Liver (tissue), 9 donors: ENCODE results near the gene MIPEP. TPM values are rescaled to one million over a fixed set of nuclear protein-coding genes. Genes with fewer than 3 reads are reported as not detected.

Experiments used
- DNase-seq: peaks from one replicate; pipeline ENCODE4 v3.0.0-alpha.2; 2017; ENCODE audit warnings: low spot score
- H3K27ac ChIP-seq, 2 donors: one replicate each; pipeline ENCODE4 v1.7.0; 2013; ENCODE audit warnings: inconsistent platforms in 2 of 2, low read length in 2 of 2, control low read depth in 1 of 2, low read depth in 1 of 2, mild to moderate bottlenecking in 1 of 2
- H3K27me3 ChIP-seq, 4 donors: one replicate each; pipeline versions ENCODE4 v1.6.1 to v1.7.0; 2013; ENCODE audit warnings: low read length in 3 of 4, inconsistent platforms in 1 of 4, mild to moderate bottlenecking in 1 of 4, moderate library complexity in 1 of 4; ENCODE audit not compliant: control insufficient read depth in 4 of 4, insufficient read depth in 4 of 4
- H3K36me3 ChIP-seq, 4 donors: one replicate each; pipeline versions ENCODE4 v1.6.1 to v1.7.0; 2013; ENCODE audit warnings: low read length in 3 of 4, mild to moderate bottlenecking in 3 of 4, low read depth in 1 of 4, moderate library complexity in 1 of 4; ENCODE audit not compliant: control insufficient read depth in 4 of 4, insufficient read depth in 3 of 4
- H3K4me1 ChIP-seq, 4 donors: one replicate each; pipeline versions ENCODE4 v1.6.1 to v1.7.0; 2013; ENCODE audit warnings: low read length in 3 of 4, mild to moderate bottlenecking in 3 of 4, moderate library complexity in 1 of 4; ENCODE audit not compliant: control insufficient read depth in 4 of 4, insufficient read depth in 4 of 4
- H3K4me3 ChIP-seq, 3 donors: one replicate each; pipeline versions ENCODE4 v1.6.1 to v1.7.0; 2013; ENCODE audit warnings: low read length in 3 of 3, control low read depth in 1 of 3, low read depth in 1 of 3, mild to moderate bottlenecking in 1 of 3
- H3K9ac ChIP-seq, 2 donors: one replicate each; pipeline ENCODE4 v1.7.0; 2013; ENCODE audit warnings: low read length in 2 of 2, mild to moderate bottlenecking in 2 of 2, moderate library complexity in 2 of 2, control low read depth in 1 of 2, low read depth in 1 of 2
- H3K9me3 ChIP-seq, 4 donors: one replicate each; pipeline versions ENCODE4 v1.6.1 to v1.7.0; 2013; ENCODE audit warnings: low read length in 3 of 4; ENCODE audit not compliant: control insufficient read depth in 4 of 4
- ATF3 ChIP-seq: IDR thresholded peaks from 2 replicates; pipeline ENCODE4 v1.6.1; 2016; ENCODE audit warnings: antibody characterized with exemption
- CTCF ChIP-seq: fragments of 150-350 bp; IDR thresholded peaks from 2 replicates; pipeline ENCODE4 v1.5.1; 2017; ENCODE audit warnings: improper control_type of control experiment, low read depth, low read length; ENCODE audit not compliant: missing input control
- EGR1 ChIP-seq, 2 donors: IDR thresholded peaks; 2 replicates each; pipeline ENCODE4 v1.6.1; 2016 to 2018; ENCODE audit warnings: antibody characterized with exemption in 2 of 2, low read depth in 2 of 2
- FOXA1 ChIP-seq: IDR thresholded peaks from 2 replicates; pipeline ENCODE4 v1.6.1; 2016; ENCODE audit warnings: antibody characterized with exemption
- FOXA2 ChIP-seq: IDR thresholded peaks from 2 replicates; pipeline ENCODE4 v1.6.1; 2016; ENCODE audit warnings: antibody characterized with exemption
- GABPA ChIP-seq, 2 donors: IDR thresholded peaks in 1 of 2; conservative IDR thresholded peaks in 1 of 2; 2 replicates each; pipeline ENCODE4 v1.6.1; 2016; ENCODE audit warnings: antibody characterized with exemption in 2 of 2, mild to moderate bottlenecking in 1 of 2, moderate library complexity in 1 of 2
- HNF4A ChIP-seq, 2 donors: conservative IDR thresholded peaks; 2 replicates each; pipeline ENCODE4 v1.6.1; 2016; ENCODE audit warnings: antibody characterized with exemption in 2 of 2, mild to moderate bottlenecking in 2 of 2
- HNF4G ChIP-seq: IDR thresholded peaks from 2 replicates; pipeline ENCODE4 v1.6.1; 2016; ENCODE audit warnings: antibody characterized with exemption
- JUND ChIP-seq, 2 donors: IDR thresholded peaks; 2 replicates each; pipeline ENCODE4 v1.6.1; 2016; ENCODE audit warnings: antibody characterized with exemption in 2 of 2
- MAX ChIP-seq: IDR thresholded peaks from 2 replicates; pipeline ENCODE4 v1.6.1; 2016; ENCODE audit warnings: antibody characterized with exemption
- NR2F2 ChIP-seq: IDR thresholded peaks from 2 replicates; pipeline ENCODE4 v1.6.1; 2016; ENCODE audit warnings: antibody characterized with exemption
- RAD21 ChIP-seq, 2 donors: IDR thresholded peaks; 2 replicates each; pipeline ENCODE4 v1.6.1; 2016; ENCODE audit warnings: antibody characterized with exemption in 2 of 2, mild to moderate bottlenecking in 2 of 2
- REST ChIP-seq: IDR thresholded peaks from 2 replicates; pipeline ENCODE4 v1.6.1; 2016; ENCODE audit warnings: antibody characterized with exemption, mild to moderate bottlenecking
- RXRA ChIP-seq, 2 donors: IDR thresholded peaks; 2 replicates each; pipeline ENCODE4 v1.6.1; 2017 to 2018; ENCODE audit warnings: antibody characterized with exemption in 2 of 2, mild to moderate bottlenecking in 1 of 2
- SP1 ChIP-seq: IDR thresholded peaks from 2 replicates; pipeline ENCODE4 v1.6.1; 2018; ENCODE audit warnings: antibody characterized with exemption, mild to moderate bottlenecking
- TAF1 ChIP-seq: conservative IDR thresholded peaks from 2 replicates; pipeline ENCODE4 v1.6.1; 2016; ENCODE audit warnings: antibody characterized with exemption, mild to moderate bottlenecking
- YY1 ChIP-seq: IDR thresholded peaks from 2 replicates; pipeline ENCODE4 v1.6.1; 2016; ENCODE audit warnings: antibody characterized with exemption, mild to moderate bottlenecking
- ZBTB33 ChIP-seq: IDR thresholded peaks from 2 replicates; pipeline ENCODE4 v1.6.1; 2016; ENCODE audit warnings: antibody characterized with exemption
- WGBS: extraction: QIAGEN DNeasy Blood & Tissue Kit; methylation state at CpG from one replicate; pipeline ENCODE4 v1.1.7; 2013; 5-methylcytosine and 5-hydroxymethylcytosine counted together
- polyA plus RNA-seq, 2 donors: library from polyadenylated mRNA; stranded (reverse) in 1 of 2; unstranded in 1 of 2; fragments of 200-250 nt in 1 of 2; fragments of >200 nt in 1 of 2; fragmentation: Nextera tagmentation in 1 of 2; extraction: Ambion mirVana in 1 of 2; gene quantifications; one replicate each; pipeline versions ENCODE4 v1.2.1 to v1.2.3, GENCODE V29; 2013 to 2015
- total RNA-seq, 2 donors: library from RNA; depleted of rRNA; stranded (reverse); fragments of >200 nt; gene quantifications; one replicate each; pipeline ENCODE4 v1.2.3, GENCODE V29; 2014
- donor health status: healthy.
- donor health status: healthy.
- donor health status: healthy.
- donor health status: healthy.
- donor health status: healthy.

MIPEP gene
- total and polyA plus RNA-seq, 4 donors: 7.4 to 11.7 (median 10.2) TPM

GRCh38 chr13:23861310-23861709 is 27.9 kb downstream of the MIPEP start:
- no peak overlapping the region for H3K27ac ChIP-seq
- TF ChIP-seq RXRA (IDR thresholded peaks at IDR 0.05) (no peak), GABPA (IDR thresholded peaks at IDR 0.05 in 1 of 2, conservative IDR thresholded peaks at IDR 0.05 in 1 of 2) (no peak), HNF4A (conservative IDR thresholded peaks at IDR 0.05) (no peak), SP1 (no peak)
- WGBS: 95% methylated on average over 2 of the region's 2 CpGs

GRCh38 chr13:23859904-23860303 is 29.3 kb downstream of the MIPEP start:
- WGBS: 100% methylated on average over 2 of the region's 2 CpGs

More at GRCh38 chr13:23861310-23861709, 27.9 kb downstream of the MIPEP start:
- Histone ChIP-seq H3K36me3 (no peaks in the 10 kb centered on the region), H3K4me1 (no peaks in the 10 kb centered on the region), H3K4me3 (no peak overlapping the region), H3K9me3 (no peaks in the 10 kb centered on the region), H3K27me3 (no peaks in the 10 kb centered on the region), H3K9ac (no peak overlapping the region)
- no peak for DNase-seq

More at GRCh38 chr13:23859904-23860303, 29.3 kb downstream of the MIPEP start:
- H3K27me3 ChIP-seq: no peaks in the 10 kb centered on the region
- DNase-seq: no peak
- H3K9me3 ChIP-seq: no peaks in the 10 kb centered on the region
- H3K4me3 ChIP-seq: no peak overlapping the region
- no peaks in the 10 kb centered on the region for H3K4me1 ChIP-seq
- H3K36me3 ChIP-seq: no peaks in the 10 kb centered on the region
- no peak for TF ChIP-seq HNF4G
- TF ChIP-seq TAF1: no peak
- no peak for TF ChIP-seq ATF3
- TF ChIP-seq HNF4A (conservative IDR thresholded peaks at IDR 0.05): no peak
- no peak for TF ChIP-seq GABPA (IDR thresholded peaks at IDR 0.05 in 1 of 2, conservative IDR thresholded peaks at IDR 0.05 in 1 of 2)
- TF ChIP-seq ZBTB33: no peak
- TF ChIP-seq REST: no peak
- no peak for TF ChIP-seq NR2F2
- TF ChIP-seq SP1: no peak
- no peak for TF ChIP-seq RAD21 (IDR thresholded peaks at IDR 0.05)
- no peak for TF ChIP-seq CTCF
- TF ChIP-seq MAX: no peak
- TF ChIP-seq YY1: no peak
- TF ChIP-seq RXRA (IDR thresholded peaks at IDR 0.05): no peak
- no peak for TF ChIP-seq FOXA2
- TF ChIP-seq FOXA1: no peak
- no peak for TF ChIP-seq JUND (IDR thresholded peaks at IDR 0.05)
- no peak for TF ChIP-seq EGR1 (IDR thresholded peaks at IDR 0.05; ENCODE audit: low read depth in 2 of 2)
- no peak overlapping the region for H3K27ac ChIP-seq
- H3K9ac ChIP-seq: no peak overlapping the region
